ENCODE measurements around the gene TNFRSF12A. TPM values are rescaled to one million over a fixed set of nuclear protein-coding genes. Genes with fewer than 3 reads are reported as not detected.

TNFRSF12A gene
- total and polyA plus RNA-seq, 2 of the 4 experiments (the other 2 are of a cell fraction): 103 to 304 TPM

DNA sequence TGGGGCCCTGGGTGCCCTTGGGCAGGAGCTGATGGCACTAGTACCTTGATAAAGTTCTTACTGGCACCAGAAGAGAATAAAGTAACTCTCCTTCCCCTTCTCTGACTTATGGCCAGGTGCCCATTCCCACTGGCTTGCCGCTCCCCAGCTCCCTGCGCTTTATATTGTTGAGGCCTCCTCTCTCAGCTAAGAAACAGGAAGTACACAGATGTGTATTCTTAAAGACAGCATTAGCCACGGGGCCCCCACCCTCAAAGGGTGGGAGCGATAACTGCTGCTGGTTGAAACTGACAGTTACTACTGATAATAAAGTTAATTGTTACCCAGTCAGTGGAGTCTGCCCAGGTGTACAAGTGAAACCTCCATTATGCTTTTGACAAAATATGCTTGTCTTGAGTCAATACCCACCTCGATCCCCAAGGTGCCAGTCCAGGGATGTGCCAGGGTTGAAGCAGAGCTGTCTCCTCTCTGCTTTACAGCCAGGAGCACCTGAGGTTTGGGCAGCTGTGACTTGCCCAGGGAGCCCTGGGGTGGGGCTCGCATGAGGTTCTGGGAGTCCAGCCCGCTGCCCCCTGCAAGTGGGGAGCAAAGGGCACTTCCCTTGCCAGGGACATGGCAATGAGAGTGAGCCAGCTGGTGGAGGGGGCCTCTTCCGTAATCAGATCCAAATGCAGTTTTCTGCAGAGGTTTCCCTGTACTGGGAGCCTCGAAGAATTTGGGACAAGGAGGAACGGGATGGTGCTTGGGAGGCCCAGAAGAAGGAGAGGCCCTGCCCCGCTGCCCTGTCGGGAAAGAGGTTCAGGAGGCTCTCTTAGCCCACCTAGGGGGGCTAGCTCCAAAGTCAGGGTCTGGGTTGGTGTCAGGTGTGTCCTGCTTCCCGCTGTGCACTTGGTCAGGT is 12.9 kb upstream of the TNFRSF12A start:
- Histone ChIP-seq H2AK9ac (replicated peaks; ENCODE audit: low read depth, low read length, poor library complexity) (peak overlapping the region; percentile 57), H4K91ac (ENCODE audit: insufficient read depth, low read depth, low read length) (no peak overlapping the region), H3K14ac (replicated peaks; ENCODE audit: low read depth, low read length) (no peak overlapping the region), H3K4ac (ENCODE audit: low read depth, low read length) (no peak overlapping the region), H2BK20ac (ENCODE audit: low read depth, low read length) (no peak overlapping the region), H3K9me1 (ENCODE audit: insufficient read depth, low read length) (no peaks in the 10 kb centered on the region), H3K23ac (ENCODE audit: low read depth, low read length) (no peak overlapping the region), H2BK15ac (ENCODE audit: low read depth, low read length) (no peak overlapping the region), H3K27me3 (ENCODE audit: control insufficient read depth, insufficient read depth, low read length) (peaks cover 30% of the 10 kb centered on the region), H2AK5ac (ENCODE audit: low read depth, low read length) (peak overlapping the region; percentile 24; the same call in 1 of the 2 replicates), H3K4me2 (ENCODE audit: low read depth, low read length) (no peak overlapping the region), H3K27ac (ENCODE audit: insufficient read depth, low read length) (no peak overlapping the region), H2AFZ (replicated peaks; ENCODE audit: low read length, poor library complexity) (no peak overlapping the region), H3K79me1 (ENCODE audit: low read depth in 1 of 2, low read length in 2 of 2) (no peaks in the 10 kb centered on the region), H3K4me3 (ENCODE audit: insufficient read depth, low read depth, low read length) (no peak overlapping the region), H3K9me3 (ENCODE audit: control insufficient read depth, insufficient read depth, low read length) (no peaks in the 10 kb centered on the region), H3K56ac (ENCODE audit: extremely low read depth, insufficient read depth, low read length) (no peak overlapping the region), H3K18ac (ENCODE audit: low read depth, low read length) (no peak overlapping the region), H2BK120ac (ENCODE audit: low read depth, low read length) (no peak overlapping the region), H4K5ac (ENCODE audit: low read depth, low read length) (no peak overlapping the region), H4K8ac (ENCODE audit: low read depth in 2 of 2, low read length in 2 of 2) (no peak overlapping the region), H3K4me1 (ENCODE audit: control insufficient read depth, insufficient read depth, low read length) (peaks cover 3% of the 10 kb centered on the region; the same call in 1 of the 2 replicates), H2BK5ac (ENCODE audit: low read depth, low read length, poor library complexity, severe bottlenecking) (no peak overlapping the region), H3K9ac (ENCODE audit: low read depth, low read length) (no peak overlapping the region), H4K20me1 (ENCODE audit: insufficient read depth, low read length) (no peaks in the 10 kb centered on the region), H3K36me3 (ENCODE audit: control insufficient read depth, insufficient read depth, low read length) (no peaks in the 10 kb centered on the region)
- BruUV-seq (replicated peaks): no TSS peak
- CTCF ChIA-PET: interaction anchor here (1.1 kb wide), 1 partner anchor 25 kb away, joined by 3 read pairs; no protein-coding TSS in a partner anchor
- intact Hi-C loops (cut with micrococcal nuclease): no loop called here
- POLR2A ChIA-PET (ENCODE audit: unreplicated experiment): no interaction called here
- 72% methylated on average over 5 of the region's 13 CpGs; no CpG with 5 or more reads in 1 of the 2 experiments for WGBS, 2 experiments (ENCODE audit: extremely low coverage in 2 of 2, insufficient read length in 1 of 2)
- ATAC-seq (ENCODE audit: low read depth) (no peak), DNase-seq (no peak)
- dilution Hi-C loops (cut with HindIII; ENCODE audit: low sequenced_read_pairs, unreplicated experiment): no loop called here
- in situ Hi-C loops (cut with MboI; ENCODE audit: low sequenced_read_pairs): no loop called here
- TF ChIP-seq CEBPB (IDR thresholded peaks at IDR 0.05; ENCODE audit: low read depth, low read length): no peak

Measured in IMR-90 (cell line).